OCI-LY3 (cell line): Measurements from ENCODE around the gene MAP4K2.

Experiments used
- CTCF ChIP-seq: fragments of 200-600, 300-600 bp; sonication (generic); IDR thresholded peaks from 2 replicates; pipeline ENCODE4 v1.5.1; 2014; ENCODE audit warnings: antibody characterized with exemption, low read length, low read depth
- EZH2phosphoT487 ChIP-seq: fragments of 200-600 bp; shearing (Covaris generic); IDR thresholded peaks from 2 replicates; pipeline ENCODE4 v1.6.1; 2018; ENCODE audit warnings: antibody characterized with exemption, mixed run types, low read depth

DNA sequence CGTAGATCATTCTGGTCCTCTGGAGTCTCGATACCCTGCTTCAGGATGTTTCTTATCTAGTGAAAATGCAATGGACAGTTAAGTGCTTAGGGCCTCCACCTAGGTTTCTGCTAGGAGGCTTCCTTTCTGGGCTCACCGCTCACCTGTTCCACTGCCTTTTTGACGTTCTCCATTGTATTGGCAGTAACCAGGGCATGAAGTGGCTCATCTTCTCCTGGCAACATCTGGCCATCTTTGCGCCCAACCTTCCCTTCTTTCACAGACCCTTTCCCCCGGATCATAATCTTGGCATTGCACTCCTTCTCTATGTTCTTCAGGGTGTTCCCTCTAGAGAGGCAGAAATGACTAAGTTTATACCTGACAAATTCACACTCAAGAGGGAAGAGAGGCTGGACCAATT is 33.7 kb downstream of the MAP4K2 start:
- TF ChIP-seq CTCF: no peak
- no peak for TF ChIP-seq EZH2phosphoT487
